Fibroblast of skin of scalp (primary cell): ENCODE results near the gene PLN.

Source experiments
- DNase-seq: peaks from one replicate; pipeline ENCODE4 v3.0.0-alpha.2; 2013

PLN gene

DNA sequence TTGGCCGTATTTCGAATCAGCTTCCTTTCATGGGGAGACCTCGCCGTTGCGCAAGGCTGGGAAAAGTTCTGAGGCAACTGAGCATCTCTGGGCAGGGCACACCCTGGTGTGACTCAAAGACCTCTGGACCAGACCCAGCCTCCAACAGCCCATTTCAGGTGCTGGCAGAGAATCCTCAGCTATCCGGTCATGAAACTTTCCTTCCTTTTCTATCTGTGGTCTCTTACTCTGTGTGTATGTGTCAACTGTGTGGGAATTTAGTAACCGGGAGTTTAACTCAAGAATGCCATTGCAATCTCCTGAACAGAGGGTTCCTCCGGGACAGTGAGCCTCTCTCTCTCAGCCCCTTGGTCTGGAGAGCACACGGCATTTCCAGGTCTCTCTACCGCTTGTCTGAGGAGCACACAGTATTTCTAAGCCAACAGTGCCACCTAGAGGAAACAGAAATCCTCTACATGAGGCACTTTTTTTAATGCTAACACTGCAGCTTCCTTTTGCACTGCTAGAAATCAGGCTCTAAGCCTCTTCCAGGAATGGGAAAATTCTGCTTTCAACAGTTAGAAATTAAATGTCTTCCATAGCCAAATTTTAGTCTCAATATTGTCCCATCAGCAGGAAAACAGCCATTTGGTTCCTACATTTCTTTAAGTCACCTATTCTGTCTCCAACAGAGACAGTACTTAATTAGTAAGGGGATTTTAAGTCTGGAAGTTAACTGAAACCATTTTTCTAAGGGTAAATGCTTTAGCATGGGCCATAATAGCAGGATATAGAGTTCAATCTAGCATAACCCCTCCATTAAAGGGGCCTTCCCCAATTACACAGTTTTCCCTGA lies 32.7 kb downstream of the PLN start:
- peak; percentile 73 for DNase-seq

GRCh38 chr6:118581489-118581959 lies 33.4 kb downstream of the PLN start:
- DNase-seq = peak; percentile 68

DNA sequence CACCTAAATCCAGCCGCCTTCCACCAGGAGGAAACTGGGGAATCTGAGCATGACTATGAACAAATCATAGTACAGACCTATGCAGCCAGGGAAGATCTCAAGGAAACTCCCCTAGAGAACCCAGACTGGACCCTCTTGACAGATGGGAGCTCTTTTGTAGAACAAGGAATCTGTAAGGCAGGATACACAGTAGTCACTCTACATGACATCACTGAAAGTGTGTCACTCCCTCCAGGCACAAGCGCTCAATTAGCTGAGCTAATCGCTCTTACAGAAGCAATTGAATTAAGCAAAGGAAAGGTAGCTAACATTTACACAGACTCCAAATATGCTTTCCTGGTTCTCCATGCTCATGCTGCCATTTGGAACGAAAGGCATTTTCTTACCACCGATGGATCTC lies 36.8 kb downstream of the PLN start:
- DNase-seq = no peak

DNA sequence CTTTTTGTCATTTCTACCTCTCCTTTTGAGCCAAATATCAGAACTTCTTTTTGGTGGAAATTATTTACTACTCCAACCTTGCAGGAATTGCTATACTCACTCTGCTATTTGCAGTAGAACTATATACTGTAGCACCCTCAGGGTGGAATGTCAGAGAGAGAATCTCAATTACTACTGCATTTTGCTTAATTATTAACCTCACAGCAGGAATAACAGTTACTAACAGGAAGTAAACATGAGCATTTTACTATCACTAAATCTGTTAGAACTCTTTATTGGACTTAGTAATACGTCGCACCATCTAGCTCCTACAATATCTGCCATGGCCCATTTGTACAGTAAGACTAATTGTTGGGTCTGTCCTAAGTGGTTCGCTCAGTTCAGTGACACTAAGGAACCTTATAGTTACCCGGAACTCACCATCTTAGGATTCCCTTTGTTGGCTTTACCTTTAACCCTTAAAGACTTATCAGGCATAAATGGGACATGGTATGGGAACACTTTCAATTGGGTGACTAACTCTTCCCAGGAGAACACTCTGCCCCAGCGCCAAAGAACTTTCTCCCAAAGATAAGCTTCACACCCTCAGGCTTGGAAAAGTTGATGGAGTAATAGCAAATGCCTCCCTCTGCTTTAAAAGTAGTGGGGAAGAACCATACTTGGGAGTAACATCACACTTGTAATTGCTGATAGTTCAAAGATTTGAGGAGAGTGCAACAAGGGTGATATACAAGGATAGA lies 38.8 kb downstream of the PLN start:
- DNase-seq = no peak

DNA sequence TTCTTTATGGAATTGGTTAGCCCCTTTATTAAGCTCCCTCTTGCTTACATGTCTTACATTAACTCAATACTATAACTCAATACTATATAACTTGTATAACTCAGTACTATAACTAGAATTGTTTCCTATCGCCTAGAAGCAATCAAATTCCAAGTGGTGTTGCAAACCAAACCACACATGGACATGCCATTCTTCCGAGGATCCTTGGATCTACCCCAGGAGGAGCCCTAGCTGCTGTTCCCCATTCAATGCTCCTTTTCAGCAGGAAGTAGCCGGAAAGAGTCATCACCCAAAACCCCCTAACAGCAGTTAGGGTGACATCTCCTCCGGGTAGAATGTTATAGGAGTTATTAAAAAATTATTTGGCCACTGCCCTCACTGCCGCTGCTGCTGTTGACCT lies 40.5 kb downstream of the PLN start:
- DNase-seq = peak; percentile 36

DNA sequence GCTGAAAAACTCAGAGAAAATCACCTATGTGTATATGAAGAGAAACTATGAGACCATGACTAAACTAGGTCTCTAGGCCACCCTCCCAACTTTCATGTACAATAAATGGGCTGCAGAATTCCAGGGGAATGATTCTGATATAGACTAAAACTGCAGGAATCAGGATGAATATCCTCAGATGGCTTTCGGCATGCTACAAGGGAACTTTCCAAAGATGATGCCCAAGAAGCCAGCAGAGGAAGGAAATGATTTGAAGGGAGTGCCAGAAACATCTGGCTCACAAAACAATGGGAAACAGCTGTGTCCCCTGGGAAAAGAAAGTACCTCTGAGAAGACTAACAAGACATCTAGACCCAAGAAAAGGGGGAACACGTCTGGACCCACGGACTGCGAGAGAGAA lies 41.1 kb downstream of the PLN start:
- DNase-seq = peak; percentile 12

DNA sequence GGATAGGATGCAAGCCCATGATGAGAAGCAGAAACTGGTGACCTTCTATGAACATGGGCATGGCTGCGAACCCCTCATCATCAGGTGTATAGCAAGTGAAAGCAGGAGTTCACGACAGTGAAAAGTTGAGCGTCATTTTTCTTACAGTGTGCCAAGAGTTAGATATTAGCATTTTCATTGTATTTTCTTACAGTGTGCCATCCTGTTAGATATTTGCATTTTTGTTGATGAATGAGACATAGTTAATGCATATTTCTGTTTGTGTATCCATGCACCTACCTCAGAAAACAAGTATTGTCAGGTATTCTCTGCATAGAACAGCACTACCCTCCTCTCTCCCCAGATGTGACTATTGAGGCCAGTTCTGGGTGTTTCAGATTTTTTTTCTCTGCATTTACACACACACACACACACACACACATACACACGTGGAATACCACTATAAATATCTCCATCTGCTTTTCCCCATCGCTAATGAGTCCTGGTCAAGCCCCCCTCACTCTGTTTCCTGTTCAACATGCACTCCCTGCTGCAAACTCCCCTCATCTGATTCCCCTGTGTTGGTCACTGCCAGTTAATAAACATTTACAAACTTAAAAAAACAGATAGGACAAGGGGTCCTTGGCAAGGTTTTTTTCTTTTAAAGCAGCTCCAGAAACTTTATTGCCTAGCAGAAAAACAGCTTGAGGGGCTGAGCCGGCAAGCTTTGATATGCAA lies 41.7 kb downstream of the PLN start:
- no peak for DNase-seq

- DNase-seq = no peak
Observed at GRCh38 chr6:118591897-118592296, 43.8 kb downstream of the PLN start.

GRCh38 chr6:118594877-118595276 lies 46.8 kb downstream of the PLN start:
- no peak for DNase-seq

DNA sequence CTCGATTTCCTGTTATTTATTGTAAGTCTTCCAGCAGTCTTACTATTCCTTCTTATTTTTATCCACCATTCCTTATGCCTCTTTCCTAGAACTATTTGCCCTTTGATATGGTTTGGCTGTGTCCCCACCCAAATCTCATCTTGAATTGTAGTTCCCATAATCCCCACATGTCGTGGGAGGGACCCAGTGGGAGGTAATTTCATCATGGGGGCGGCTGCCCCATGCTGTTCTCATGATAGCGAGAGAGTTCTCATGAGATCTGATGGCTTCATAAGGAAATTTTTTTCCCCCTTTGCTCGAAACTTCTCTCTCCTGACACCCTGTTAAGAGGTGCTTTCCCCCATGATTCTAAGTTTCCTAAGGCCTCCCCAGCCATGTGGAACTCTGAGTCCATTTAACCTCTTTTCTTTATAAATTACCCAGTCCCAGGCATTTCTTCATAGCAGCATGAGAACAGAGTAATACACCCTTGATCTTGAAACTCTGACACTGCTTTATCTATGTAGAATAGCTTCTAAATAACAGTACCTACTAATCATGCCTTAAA lies 48.8 kb downstream of the PLN start:
- DNase-seq = no peak

GRCh38 chr6:118597636-118598035 lies 49.5 kb downstream of the PLN start:
- no peak for DNase-seq

DNA sequence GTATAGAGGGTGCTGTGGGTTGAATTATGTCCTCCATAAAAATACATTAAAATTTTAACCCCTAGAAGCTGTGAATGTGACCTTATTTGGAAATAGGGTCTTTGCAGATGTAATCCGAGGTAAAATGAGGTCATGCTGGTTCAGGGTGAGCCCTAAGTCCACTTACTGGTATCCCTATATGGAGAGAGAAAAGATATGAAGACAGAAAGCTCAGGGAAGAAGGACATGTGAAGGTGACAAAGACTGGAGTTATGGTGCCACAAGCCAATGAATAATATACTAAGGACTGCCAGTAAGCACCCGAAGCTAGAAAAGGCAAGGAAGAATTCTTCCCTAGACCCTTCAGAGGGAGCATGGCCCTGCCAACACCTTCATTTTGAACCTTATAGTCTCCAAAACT lies 50.2 kb downstream of the PLN start:
- no peak for DNase-seq

DNA sequence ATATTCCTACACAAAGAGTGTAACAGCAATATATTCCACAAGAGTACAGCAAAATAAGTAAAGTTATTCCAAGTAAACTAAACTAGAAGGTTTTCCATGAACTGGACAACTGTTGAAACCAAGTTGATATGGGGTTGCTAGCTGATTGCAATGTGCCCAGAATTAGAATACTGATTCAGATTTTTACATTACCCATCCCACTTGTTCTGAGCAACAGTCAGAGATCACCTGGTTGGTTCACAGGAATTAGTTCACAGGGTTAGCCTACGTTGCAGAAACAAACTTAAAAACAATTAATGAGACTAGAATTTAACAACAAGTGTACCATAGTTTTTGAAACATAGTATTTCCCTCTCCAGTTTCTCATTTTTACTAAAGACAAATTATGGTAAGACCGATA lies 54.2 kb downstream of the PLN start:
- no peak for DNase-seq

GRCh38 chr6:118603372-118603771 lies 55.3 kb downstream of the PLN start:
- no peak for DNase-seq

DNA sequence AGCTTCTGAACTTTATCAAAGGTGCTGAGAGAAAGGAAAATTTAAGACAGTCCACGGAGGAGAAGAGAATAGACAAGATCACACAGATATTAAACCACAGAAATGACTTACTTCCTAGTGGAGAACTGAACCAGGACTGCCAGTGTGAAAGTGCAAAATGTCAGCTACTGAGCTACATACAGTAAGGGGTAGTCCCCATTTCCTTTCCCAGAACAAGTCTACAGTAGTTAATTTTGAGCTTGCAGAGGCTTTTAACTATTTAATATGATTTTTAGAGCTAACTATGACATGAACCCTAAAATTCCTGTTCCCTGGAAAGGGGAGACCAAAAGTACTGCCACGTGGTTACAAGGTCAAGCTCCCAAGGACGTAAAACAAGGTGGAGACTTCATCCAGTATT lies 58.2 kb downstream of the PLN start:
- no peak for DNase-seq

DNA sequence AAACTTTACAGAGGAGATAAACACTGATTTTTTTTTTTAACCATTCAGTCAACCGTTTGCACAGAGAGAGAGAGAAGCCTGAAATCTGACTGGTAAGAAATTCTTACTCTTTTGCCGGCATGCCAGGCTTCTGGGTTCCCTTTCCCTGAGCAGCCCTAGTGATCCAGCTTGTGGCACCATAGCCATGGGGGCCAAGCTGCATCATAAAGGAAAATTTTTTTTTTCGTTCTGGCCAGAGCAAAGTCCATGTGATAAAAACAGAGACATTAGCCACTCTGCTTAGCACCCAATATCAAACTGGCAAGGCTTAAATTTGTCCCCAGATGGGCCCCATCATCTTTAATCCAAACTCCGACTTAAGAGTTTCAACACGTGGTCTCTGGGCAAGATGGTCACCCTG lies 58.8 kb downstream of the PLN start:
- DNase-seq = no peak
